Measurements from ENCODE around the gene CBL.
A peak's percentile ranks its signal among the peaks of the same experiment; 100 is the strongest.

The CBL gene

GRCh38 chr11:119319136-119319699 lies 113.1 kb downstream of the CBL start:
- H2AFZ ChIP-seq (ENCODE audit: low read length, unreplicated experiment) = no peak overlapping the region
- H3K4me3 ChIP-seq (ENCODE audit: low read depth, low read length) = no peak overlapping the region
- H3K79me2 ChIP-seq (ENCODE audit: control insufficient read depth, insufficient read depth, low read length, unreplicated experiment) = no peaks in the 10 kb centered on the region
- H3K27me3 ChIP-seq (ENCODE audit: insufficient read depth, low read length) = peaks cover 7% of the 10 kb centered on the region; the same call in 1 of the 2 replicates
- H3K27ac ChIP-seq (ENCODE audit: low read depth, low read length) = peak overlapping the region; percentile 10; the same call in 1 of the 2 replicates
- peaks cover 36% of the 10 kb centered on the region for H3K4me1 ChIP-seq (ENCODE audit: control insufficient read depth, insufficient read depth, low read length, unreplicated experiment)
- H3K36me3 ChIP-seq (ENCODE audit: insufficient read depth, low read length) = no peaks in the 10 kb centered on the region

- Histone ChIP-seq H3K27ac (ENCODE audit: low read depth, low read length) (no peak overlapping the region), H3K79me2 (ENCODE audit: control insufficient read depth, insufficient read depth, low read length, unreplicated experiment) (no peaks in the 10 kb centered on the region), H2AFZ (ENCODE audit: low read length, unreplicated experiment) (no peak overlapping the region), H3K27me3 (ENCODE audit: insufficient read depth, low read length) (peaks cover 7% of the 10 kb centered on the region; the same call in 1 of the 2 replicates), H3K36me3 (ENCODE audit: insufficient read depth, low read length) (no peaks in the 10 kb centered on the region), H3K4me1 (ENCODE audit: control insufficient read depth, insufficient read depth, low read length, unreplicated experiment) (peaks cover 36% of the 10 kb centered on the region), H3K4me3 (ENCODE audit: low read depth, low read length) (no peak overlapping the region)
Measured at GRCh38 chr11:119319700-119320239, 113.6 kb downstream of the CBL start.

GRCh38 chr11:119320240-119320775 lies 114.2 kb downstream of the CBL start:
- Histone ChIP-seq H3K79me2 (ENCODE audit: control insufficient read depth, insufficient read depth, low read length, unreplicated experiment) (no peaks in the 10 kb centered on the region), H3K4me3 (ENCODE audit: low read depth, low read length) (peak overlapping the region; percentile 78), H3K27ac (ENCODE audit: low read depth, low read length) (no peak overlapping the region), H3K4me1 (ENCODE audit: control insufficient read depth, insufficient read depth, low read length, unreplicated experiment) (peaks cover 34% of the 10 kb centered on the region), H3K36me3 (ENCODE audit: insufficient read depth, low read length) (no peaks in the 10 kb centered on the region), H3K27me3 (ENCODE audit: insufficient read depth, low read length) (peaks cover 7% of the 10 kb centered on the region; the same call in 1 of the 2 replicates), H2AFZ (ENCODE audit: low read length, unreplicated experiment) (peak overlapping the region; percentile 95)

- peaks cover 7% of the 10 kb centered on the region; the same call in 1 of the 2 replicates for H3K27me3 ChIP-seq (ENCODE audit: insufficient read depth, low read length)
- H3K79me2 ChIP-seq (ENCODE audit: control insufficient read depth, insufficient read depth, low read length, unreplicated experiment) = no peaks in the 10 kb centered on the region
- no peaks in the 10 kb centered on the region for H3K36me3 ChIP-seq (ENCODE audit: insufficient read depth, low read length)
- peak overlapping the region; percentile 95 for H2AFZ ChIP-seq (ENCODE audit: low read length, unreplicated experiment)
- peak overlapping the region; percentile 78 for H3K4me3 ChIP-seq (ENCODE audit: low read depth, low read length)
- H3K27ac ChIP-seq (ENCODE audit: low read depth, low read length) = no peak overlapping the region
- peaks cover 28% of the 10 kb centered on the region for H3K4me1 ChIP-seq (ENCODE audit: control insufficient read depth, insufficient read depth, low read length, unreplicated experiment)
Measured at GRCh38 chr11:119320776-119321524, 114.8 kb downstream of the CBL start.

GRCh38 chr11:119322360-119322739 lies 116.2 kb downstream of the CBL start:
- peaks cover 24% of the 10 kb centered on the region for H3K4me1 ChIP-seq (ENCODE audit: control insufficient read depth, insufficient read depth, low read length, unreplicated experiment)
- no peaks in the 10 kb centered on the region for H3K36me3 ChIP-seq (ENCODE audit: insufficient read depth, low read length)
- no peak overlapping the region for H2AFZ ChIP-seq (ENCODE audit: low read length, unreplicated experiment)
- no peaks in the 10 kb centered on the region for H3K79me2 ChIP-seq (ENCODE audit: control insufficient read depth, insufficient read depth, low read length, unreplicated experiment)
- no peak overlapping the region for H3K27ac ChIP-seq (ENCODE audit: low read depth, low read length)
- H3K27me3 ChIP-seq (ENCODE audit: insufficient read depth, low read length) = no peaks in the 10 kb centered on the region
- no peak overlapping the region for H3K4me3 ChIP-seq (ENCODE audit: low read depth, low read length)

- Histone ChIP-seq H3K4me3 (ENCODE audit: low read depth, low read length) (no peak overlapping the region), H3K36me3 (ENCODE audit: insufficient read depth, low read length) (no peaks in the 10 kb centered on the region), H3K79me2 (ENCODE audit: control insufficient read depth, insufficient read depth, low read length, unreplicated experiment) (no peaks in the 10 kb centered on the region), H3K4me1 (ENCODE audit: control insufficient read depth, insufficient read depth, low read length, unreplicated experiment) (peaks cover 23% of the 10 kb centered on the region), H2AFZ (ENCODE audit: low read length, unreplicated experiment) (no peak overlapping the region), H3K27me3 (ENCODE audit: insufficient read depth, low read length) (no peaks in the 10 kb centered on the region), H3K27ac (ENCODE audit: low read depth, low read length) (no peak overlapping the region)
Measured at GRCh38 chr11:119322921-119323531, 116.9 kb downstream of the CBL start.

- peaks cover 18% of the 10 kb centered on the region for H3K4me1 ChIP-seq (ENCODE audit: control insufficient read depth, insufficient read depth, low read length, unreplicated experiment)
- H3K27me3 ChIP-seq (ENCODE audit: insufficient read depth, low read length) = no peaks in the 10 kb centered on the region
- no peaks in the 10 kb centered on the region for H3K79me2 ChIP-seq (ENCODE audit: control insufficient read depth, insufficient read depth, low read length, unreplicated experiment)
- H3K27ac ChIP-seq (ENCODE audit: low read depth, low read length) = no peak overlapping the region
- no peaks in the 10 kb centered on the region for H3K36me3 ChIP-seq (ENCODE audit: insufficient read depth, low read length)
- no peak overlapping the region for H2AFZ ChIP-seq (ENCODE audit: low read length, unreplicated experiment)
- no peak overlapping the region for H3K4me3 ChIP-seq (ENCODE audit: low read depth, low read length)
Measured at GRCh38 chr11:119323532-119324033, 117.4 kb downstream of the CBL start.

GRCh38 chr11:119324189-119324588 lies 118.0 kb downstream of the CBL start:
- H3K4me3 ChIP-seq (ENCODE audit: low read depth, low read length) = no peak overlapping the region
- H3K4me1 ChIP-seq (ENCODE audit: control insufficient read depth, insufficient read depth, low read length, unreplicated experiment) = peaks cover 12% of the 10 kb centered on the region
- no peak overlapping the region for H2AFZ ChIP-seq (ENCODE audit: low read length, unreplicated experiment)
- no peaks in the 10 kb centered on the region for H3K27me3 ChIP-seq (ENCODE audit: insufficient read depth, low read length)
- H3K36me3 ChIP-seq (ENCODE audit: insufficient read depth, low read length) = no peaks in the 10 kb centered on the region
- no peak overlapping the region for H3K27ac ChIP-seq (ENCODE audit: low read depth, low read length)
- no peaks in the 10 kb centered on the region for H3K79me2 ChIP-seq (ENCODE audit: control insufficient read depth, insufficient read depth, low read length, unreplicated experiment)

- no peak overlapping the region for H2AFZ ChIP-seq (ENCODE audit: low read length, unreplicated experiment)
Measured at GRCh38 chr11:119329320-119329719, 123.2 kb downstream of the CBL start.

GRCh38 chr11:119330237-119330636 lies 124.1 kb downstream of the CBL start:
- Histone ChIP-seq H3K4me3 (ENCODE audit: low read depth, low read length) (no peak overlapping the region), H3K4me1 (ENCODE audit: control insufficient read depth, insufficient read depth, low read length, unreplicated experiment) (peaks cover 3% of the 10 kb centered on the region), H2AFZ (ENCODE audit: low read length, unreplicated experiment) (no peak overlapping the region), H3K79me2 (ENCODE audit: control insufficient read depth, insufficient read depth, low read length, unreplicated experiment) (peaks cover 8% of the 10 kb centered on the region), H3K27me3 (ENCODE audit: insufficient read depth, low read length) (no peaks in the 10 kb centered on the region), H3K36me3 (ENCODE audit: insufficient read depth, low read length) (no peaks in the 10 kb centered on the region), H3K27ac (ENCODE audit: low read depth, low read length) (no peak overlapping the region)

More at GRCh38 chr11:119329320-119329719, 123.2 kb downstream of the CBL start:
- H3K36me3 ChIP-seq (ENCODE audit: insufficient read depth, low read length) = no peaks in the 10 kb centered on the region
- H3K27me3 ChIP-seq (ENCODE audit: insufficient read depth, low read length) = no peaks in the 10 kb centered on the region
- H3K27ac ChIP-seq (ENCODE audit: low read depth, low read length) = no peak overlapping the region
- H3K79me2 ChIP-seq (ENCODE audit: control insufficient read depth, insufficient read depth, low read length, unreplicated experiment) = no peaks in the 10 kb centered on the region
- no peak overlapping the region for H3K4me3 ChIP-seq (ENCODE audit: low read depth, low read length)
- H3K4me1 ChIP-seq (ENCODE audit: control insufficient read depth, insufficient read depth, low read length, unreplicated experiment) = no peaks in the 10 kb centered on the region
